ENCODE data around the gene LENG9. TPM values are rescaled to one million over a fixed set of nuclear protein-coding genes. Genes with fewer than 3 reads are reported as not detected.

LENG9 gene
- total RNA-seq, 1 experiment from 2014 or later, result 4.2 TPM

DNA sequence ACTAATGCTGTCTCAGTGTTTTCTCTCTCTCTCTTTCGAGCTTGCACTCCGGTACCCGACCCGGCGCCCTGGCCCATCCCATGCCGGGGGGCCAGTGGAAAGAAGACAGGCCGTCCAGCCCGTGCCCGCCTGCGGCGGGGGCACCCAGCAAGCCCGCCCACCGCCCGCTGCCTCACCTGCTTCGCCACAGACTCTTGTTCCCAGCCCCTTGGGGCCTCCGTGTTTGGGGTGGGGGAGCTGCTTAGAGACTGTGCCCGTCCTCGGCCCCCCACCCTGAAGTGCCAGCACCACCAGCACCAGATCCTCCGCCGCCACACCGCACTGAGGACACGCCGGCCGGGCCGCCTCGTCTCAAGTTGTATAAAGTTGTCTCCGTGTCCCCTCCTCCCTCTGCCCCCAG lies 2.4 kb downstream of the LENG9 start:
- no peak for TF ChIP-seq EZH2 (IDR thresholded peaks at IDR 0.05; ENCODE audit: borderline replicate concordance, low read depth, low read length, poor library complexity, severe bottlenecking)
- TF ChIP-seq, protein P1, sequence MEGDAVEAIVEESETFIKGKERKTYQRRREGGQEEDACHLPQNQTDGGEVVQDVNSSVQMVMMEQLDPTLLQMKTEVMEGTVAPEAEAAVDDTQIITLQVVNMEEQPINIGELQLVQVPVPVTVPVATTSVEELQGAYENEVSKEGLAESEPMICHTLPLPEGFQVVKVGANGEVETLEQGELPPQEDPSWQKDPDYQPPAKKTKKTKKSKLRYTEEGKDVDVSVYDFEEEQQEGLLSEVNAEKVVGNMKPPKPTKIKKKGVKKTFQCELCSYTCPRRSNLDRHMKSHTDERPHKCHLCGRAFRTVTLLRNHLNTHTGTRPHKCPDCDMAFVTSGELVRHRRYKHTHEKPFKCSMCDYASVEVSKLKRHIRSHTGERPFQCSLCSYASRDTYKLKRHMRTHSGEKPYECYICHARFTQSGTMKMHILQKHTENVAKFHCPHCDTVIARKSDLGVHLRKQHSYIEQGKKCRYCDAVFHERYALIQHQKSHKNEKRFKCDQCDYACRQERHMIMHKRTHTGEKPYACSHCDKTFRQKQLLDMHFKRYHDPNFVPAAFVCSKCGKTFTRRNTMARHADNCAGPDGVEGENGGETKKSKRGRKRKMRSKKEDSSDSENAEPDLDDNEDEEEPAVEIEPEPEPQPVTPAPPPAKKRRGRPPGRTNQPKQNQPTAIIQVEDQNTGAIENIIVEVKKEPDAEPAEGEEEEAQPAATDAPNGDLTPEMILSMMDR (conservative IDR thresholded peaks at IDR 0.05; ENCODE audit: low read depth, low read length), result no peak
- ChIA-PET CTCF (interaction anchor here (0.5 kb wide), 1 partner anchor 223 kb away, joined by 3 read pairs; no protein-coding TSS in a partner anchor), POLR2A (ENCODE audit: low non-redundant PET) (no interaction called here)
- Histone ChIP-seq H3K4me1 (ENCODE audit: insufficient read depth, low read length, poor library complexity, severe bottlenecking) (peaks cover 30% of the 10 kb centered on the region), H3K36me3 (ENCODE audit: insufficient read depth, low read length, poor library complexity, severe bottlenecking) (peaks cover 45% of the 10 kb centered on the region), H3K4me3 (ENCODE audit: low read depth, low read length, poor library complexity, severe bottlenecking) (no peak overlapping the region), H3K27ac (ENCODE audit: low read depth, low read length, poor library complexity, severe bottlenecking) (peak overlapping the region; percentile 97), H3K27me3 (replicated peaks; ENCODE audit: insufficient read depth, low read depth, low read length, poor library complexity) (no peaks in the 10 kb centered on the region), H3K9me3 (ENCODE audit: low read depth, low read length, poor library complexity, severe bottlenecking) (no peaks in the 10 kb centered on the region)
- intact Hi-C loops (cut with micrococcal nuclease; ENCODE audit: unreplicated experiment), result no loop called here
- TSS peak; percentile 27 for BruUV-seq (replicated peaks)
- DNase-seq (ENCODE audit: low spot score), result no peak

DNA sequence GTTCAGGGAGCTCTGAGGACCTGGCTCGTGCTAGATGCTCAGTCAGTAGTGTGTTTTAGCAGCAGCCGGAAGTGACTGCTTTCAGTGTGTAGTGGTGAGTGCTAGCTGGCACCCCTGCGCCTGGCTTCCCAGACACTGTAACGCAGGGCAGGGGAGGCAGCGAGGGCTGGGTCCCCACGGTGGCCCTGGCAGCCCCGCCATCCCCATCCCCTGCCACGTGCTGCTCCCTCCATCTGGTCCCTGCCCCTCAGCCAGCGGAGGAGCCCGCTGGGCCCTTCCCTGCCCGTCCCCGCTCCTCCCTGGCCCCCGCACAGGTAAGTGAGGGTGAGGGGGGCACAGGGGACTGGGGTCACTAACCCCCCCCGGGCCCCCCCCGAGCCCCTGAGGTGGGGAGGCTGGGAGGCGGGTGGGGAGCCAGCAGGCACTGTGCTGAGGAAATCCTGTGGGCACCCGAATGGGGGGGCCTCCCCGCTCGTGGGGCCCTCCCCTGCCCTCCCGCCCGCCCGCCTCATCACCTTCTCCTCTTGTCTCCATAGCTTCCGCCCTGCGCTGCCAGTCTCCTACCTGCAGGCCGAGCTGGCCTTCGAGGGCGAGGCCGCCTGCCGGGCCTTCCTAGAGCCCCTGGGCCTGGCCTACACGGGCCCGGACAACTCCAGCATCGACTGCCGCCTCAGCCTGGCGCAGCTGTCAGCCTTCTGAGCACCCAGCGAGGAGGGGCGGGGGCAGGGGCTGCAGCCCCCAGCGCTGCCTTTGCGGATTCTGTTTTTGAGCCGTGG lies 3.2 kb downstream of the LENG9 start:
- ChIA-PET POLR2A (ENCODE audit: low non-redundant PET) (no interaction called here), CTCF (interaction anchor here (0.5 kb wide), 3 partner anchors 17 to 224 kb away, joined by 3 to 4 read pairs (median 3); no protein-coding TSS in a partner anchor)
- no TSS peak for BruUV-seq (replicated peaks)
- H3K27ac ChIP-seq (ENCODE audit: low read depth, low read length, poor library complexity, severe bottlenecking), result peak overlapping the region; percentile 97
- peaks cover 53% of the 10 kb centered on the region for H3K36me3 ChIP-seq (ENCODE audit: insufficient read depth, low read length, poor library complexity, severe bottlenecking)
- H3K4me3 ChIP-seq (ENCODE audit: low read depth, low read length, poor library complexity, severe bottlenecking), result no peak overlapping the region
- H3K9me3 ChIP-seq (ENCODE audit: low read depth, low read length, poor library complexity, severe bottlenecking), result no peaks in the 10 kb centered on the region
- no peak for TF ChIP-seq EZH2 (IDR thresholded peaks at IDR 0.05; ENCODE audit: borderline replicate concordance, low read depth, low read length, poor library complexity, severe bottlenecking)
- TF ChIP-seq, protein P1 (conservative IDR thresholded peaks at IDR 0.05; ENCODE audit: low read depth, low read length), result no peak
- no peak for DNase-seq (ENCODE audit: low spot score)
- intact Hi-C loops (cut with micrococcal nuclease; ENCODE audit: unreplicated experiment), result no loop called here
- peaks cover 30% of the 10 kb centered on the region for H3K4me1 ChIP-seq (ENCODE audit: insufficient read depth, low read length, poor library complexity, severe bottlenecking)
- H3K27me3 ChIP-seq (replicated peaks; ENCODE audit: insufficient read depth, low read depth, low read length, poor library complexity), result no peaks in the 10 kb centered on the region

DNA sequence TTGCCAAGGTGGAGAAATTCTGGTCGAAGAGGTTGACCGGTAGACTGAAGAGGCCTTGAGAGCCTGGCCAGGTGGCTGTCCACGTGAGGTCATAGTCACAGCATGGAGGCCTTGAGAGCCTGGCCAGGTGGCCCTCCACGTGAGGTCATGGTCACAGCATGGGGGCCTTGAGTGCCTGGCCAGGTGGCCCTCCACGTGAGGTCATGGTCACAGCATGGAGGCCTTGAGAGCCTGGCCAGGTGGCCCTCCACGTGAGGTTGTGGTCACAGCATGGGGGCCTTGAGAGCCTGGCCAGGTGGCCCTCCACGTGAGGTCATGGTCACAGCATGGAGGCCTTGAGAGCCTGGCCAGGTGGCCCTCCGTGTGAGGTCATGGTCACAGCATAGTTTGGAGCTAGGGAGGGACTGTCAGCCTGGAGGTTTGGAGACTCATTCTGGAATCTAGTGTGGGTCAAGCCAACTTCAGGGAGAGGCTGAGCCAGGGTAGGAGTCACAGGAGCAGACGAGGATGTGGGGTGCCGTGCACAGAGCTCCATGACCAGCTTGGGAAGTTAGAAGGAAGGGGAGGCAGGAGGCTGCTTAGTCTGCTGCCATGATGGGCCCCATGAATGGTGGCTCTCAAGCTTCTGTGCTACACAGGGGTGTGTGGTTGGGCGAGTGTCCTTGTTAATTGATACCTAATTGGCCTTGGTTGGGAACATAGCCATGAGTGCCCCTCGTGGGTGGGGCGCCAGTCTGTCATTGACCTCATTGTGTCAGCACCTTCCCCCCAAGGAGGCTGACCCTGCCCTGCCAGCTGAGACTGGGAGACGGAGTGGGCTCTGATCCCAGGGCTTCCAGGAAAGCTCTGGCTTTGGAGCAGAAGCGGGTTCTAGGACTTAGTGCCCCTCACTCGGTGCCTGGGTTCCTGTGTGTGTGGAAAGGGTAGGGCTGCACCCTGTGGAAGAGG lies 4.0 kb downstream of the LENG9 start:
- no TSS peak for BruUV-seq (replicated peaks)
- POLR2A ChIA-PET (ENCODE audit: low non-redundant PET), result interaction anchor here (0.5 to 0.7 kb wide), 4 partner anchors 9 to 264 kb away, joined by 3 to 5 read pairs (median 4); partner anchors contain the start of gene LENG8
- intact Hi-C loops (cut with micrococcal nuclease; ENCODE audit: unreplicated experiment), result no loop called here
- peaks cover 27% of the 10 kb centered on the region for H3K4me1 ChIP-seq (ENCODE audit: insufficient read depth, low read length, poor library complexity, severe bottlenecking)
- H3K9me3 ChIP-seq (ENCODE audit: low read depth, low read length, poor library complexity, severe bottlenecking), result no peaks in the 10 kb centered on the region
- DNase-seq (ENCODE audit: low spot score), result no peak
- H3K4me3 ChIP-seq (ENCODE audit: low read depth, low read length, poor library complexity, severe bottlenecking), result no peak overlapping the region
- H3K27me3 ChIP-seq (replicated peaks; ENCODE audit: insufficient read depth, low read depth, low read length, poor library complexity), result no peaks in the 10 kb centered on the region
- no peak for TF ChIP-seq EZH2 (IDR thresholded peaks at IDR 0.05; ENCODE audit: borderline replicate concordance, low read depth, low read length, poor library complexity, severe bottlenecking)
- TF ChIP-seq, protein P1 (conservative IDR thresholded peaks at IDR 0.05; ENCODE audit: low read depth, low read length), result no peak
- H3K36me3 ChIP-seq (ENCODE audit: insufficient read depth, low read length, poor library complexity, severe bottlenecking), result peaks cover 58% of the 10 kb centered on the region
- CTCF ChIA-PET, result interaction anchor here (0.5 kb wide), 1 partner anchor 28 kb away, joined by 4 read pairs; no protein-coding TSS in a partner anchor
- peak overlapping the region; percentile 45 for H3K27ac ChIP-seq (ENCODE audit: low read depth, low read length, poor library complexity, severe bottlenecking)
